Coronary artery (tissue), 2 donors: ENCODE data around the gene FRMD5.

Experiments
- DNase-seq: peaks from one replicate; pipeline ENCODE4 v3.0.0-alpha.2; 2017; ENCODE audit warnings: low spot score
- H3K27ac ChIP-seq, 2 donors: fragments of 200-600 bp; sonication (generic); one replicate each; pipeline ENCODE4 v1.5.1; 2016 to 2019
- H3K4me3 ChIP-seq: fragments of 200-600 bp; sonication (generic); 2 replicates; pipeline ENCODE4 v1.5.1; 2016; ENCODE audit warnings: mild to moderate bottlenecking, moderate library complexity
- CTCF ChIP-seq: fragments of 200-600 bp; sonication (generic); IDR thresholded peaks from one replicate; pipeline ENCODE4 v1.5.1; 2019; ENCODE audit warnings: antibody characterized with exemption

Gene FRMD5

GRCh38 chr15:44087578-44088465 is 107.2 kb downstream of the FRMD5 start:
- H3K4me3 ChIP-seq, result no peak overlapping the region
- TF ChIP-seq CTCF, result no peak
- H3K27ac ChIP-seq, result no peak overlapping the region
- DNase-seq, result no peak

GRCh38 chr15:44084770-44085169 is 110.3 kb downstream of the FRMD5 start:
- no peak for TF ChIP-seq CTCF
- no peak overlapping the region for H3K4me3 ChIP-seq
- no peak for DNase-seq

GRCh38 chr15:44084171-44084570 is 110.9 kb downstream of the FRMD5 start:
- no peak overlapping the region for H3K4me3 ChIP-seq
- no peak overlapping the region for H3K27ac ChIP-seq
- TF ChIP-seq CTCF, result no peak
- no peak for DNase-seq

More at GRCh38 chr15:44084770-44085169, 110.3 kb downstream of the FRMD5 start:
- H3K27ac ChIP-seq, result no peak overlapping the region

GRCh38 chr15:44082558-44083157 is 112.4 kb downstream of the FRMD5 start:
- no peak for DNase-seq
- H3K27ac ChIP-seq, result no peak overlapping the region
- H3K4me3 ChIP-seq, result no peak overlapping the region
- TF ChIP-seq CTCF, result no peak

GRCh38 chr15:44081026-44082013 is 113.8 kb downstream of the FRMD5 start:
- no peak overlapping the region for H3K4me3 ChIP-seq
- no peak for TF ChIP-seq CTCF
- no peak for DNase-seq
- H3K27ac ChIP-seq, result no peak overlapping the region

- no peak for DNase-seq
- no peak for TF ChIP-seq CTCF
- Histone ChIP-seq H3K4me3 (no peak overlapping the region), H3K27ac (no peak overlapping the region)
Observed at GRCh38 chr15:44075535-44075934, 119.5 kb downstream of the FRMD5 start.
